Stimulated activated naive CD8-positive, alpha-beta T cell treated with anti-CD3 and anti-CD28 coated beads, Interleukin-15, Interleukin-2, amounts not matched to agents 100 U/mL and 50 U/mL, for 24 hours (primary cell): Measurements from ENCODE around the gene TMEM158.

Source experiments
- ATAC-seq: fragments of 150-1000 bp; cut with Tn5 transposase; one replicate; pipeline ENCODE4 v1.10.0; 2021
- DNase-seq: peaks from one replicate; pipeline ENCODE4 v3.0.0; 2021

The TMEM158 gene

GRCh38 chr3:45199837-45200648 lies 26.0 kb downstream of the TMEM158 start:
- DNase-seq, result no peak
- ATAC-seq, result no peak

GRCh38 chr3:45198264-45199260 lies 27.5 kb downstream of the TMEM158 start:
- DNase-seq (no peak), ATAC-seq (no peak)

- DNase-seq (no peak), ATAC-seq (no peak)
Measured at GRCh38 chr3:45194791-45195190, 31.3 kb downstream of the TMEM158 start.

GRCh38 chr3:45191924-45192417 lies 34.1 kb downstream of the TMEM158 start:
- ATAC-seq (no peak), DNase-seq (no peak)

GRCh38 chr3:45191424-45191823 lies 34.7 kb downstream of the TMEM158 start:
- DNase-seq (no peak), ATAC-seq (no peak)

- ATAC-seq, result no peak
- DNase-seq, result no peak
Measured at GRCh38 chr3:45188719-45189659, 37.1 kb downstream of the TMEM158 start.

- DNase-seq, result peak; percentile 13
Measured at GRCh38 chr3:45187694-45188141, 38.4 kb downstream of the TMEM158 start.

GRCh38 chr3:45186871-45187270 lies 39.2 kb downstream of the TMEM158 start:
- no peak for DNase-seq
- ATAC-seq, result no peak

More at GRCh38 chr3:45187694-45188141, 38.4 kb downstream of the TMEM158 start:
- peak; percentile 79 for ATAC-seq

GRCh38 chr3:45185461-45185860 lies 40.6 kb downstream of the TMEM158 start:
- no peak for ATAC-seq
- no peak for DNase-seq

GRCh38 chr3:45185052-45185451 lies 41.0 kb downstream of the TMEM158 start:
- DNase-seq, result no peak

GRCh38 chr3:45183872-45184262 lies 42.2 kb downstream of the TMEM158 start:
- DNase-seq (no peak), ATAC-seq (no peak)

More at GRCh38 chr3:45185052-45185451, 41.0 kb downstream of the TMEM158 start:
- no peak for ATAC-seq

GRCh38 chr3:45182915-45183871 lies 42.9 kb downstream of the TMEM158 start:
- DNase-seq (no peak), ATAC-seq (no peak)

- no peak for ATAC-seq
- DNase-seq, result no peak
Measured at GRCh38 chr3:45181496-45181895, 44.6 kb downstream of the TMEM158 start.

GRCh38 chr3:45180899-45181298 lies 45.2 kb downstream of the TMEM158 start:
- DNase-seq (no peak), ATAC-seq (no peak)

GRCh38 chr3:45180051-45180450 lies 46.0 kb downstream of the TMEM158 start:
- ATAC-seq (no peak), DNase-seq (no peak)

- DNase-seq, result no peak
Measured at GRCh38 chr3:45179163-45179562, 46.9 kb downstream of the TMEM158 start.

GRCh38 chr3:45178183-45179023 lies 47.7 kb downstream of the TMEM158 start:
- DNase-seq (no peak), ATAC-seq (no peak)

More at GRCh38 chr3:45179163-45179562, 46.9 kb downstream of the TMEM158 start:
- no peak for ATAC-seq

GRCh38 chr3:45176912-45177311 lies 49.2 kb downstream of the TMEM158 start:
- ATAC-seq, result no peak
- no peak for DNase-seq
